HEK293 (cell line): ENCODE data around the gene PTPN4.

Source experiments
- CTCF ChIA-PET: fragments of 350-600 bp; formaldehyde crosslinking; extraction: SDS; loops from one replicate; lab custom pipeline; 2021; ENCODE audit warnings: antibody characterized with exemption; lab: Yijun Ruan, JAX
- POLR2A ChIA-PET: fragments of 300-600 bp; formaldehyde crosslinking; extraction: SDS; loops from one replicate; lab custom pipeline; 2020; ENCODE audit warnings: antibody characterized with exemption, inconsistent platforms; lab: Yijun Ruan, JAX
- H3K27ac ChIP-seq: fragments of 200-500 bp; sonication (Bioruptor generic); 2 replicates; pipeline ENCODE4 v1.5.1; 2014; ENCODE audit warnings: low read depth, low read length, control low read depth, inconsistent platforms; ENCODE audit errors: extremely low read depth
- H3K36me3 ChIP-seq, 2 experiments: fragments of 200-500 bp in 1 of 2; sonication (Bioruptor generic) in 1 of 2; 1 replicate in 1 of 2; 2 replicates in 1 of 2; pipeline ENCODE4 v1.5.1; 2014 to 2017; ENCODE audit warnings: inconsistent platforms in 2 of 2, low read length in 2 of 2; ENCODE audit not compliant: control insufficient read depth in 2 of 2, insufficient read depth in 1 of 2
- H3K4me1 ChIP-seq: fragments of 200-500 bp; sonication (Bioruptor generic); 2 replicates; pipeline ENCODE4 v1.5.1; 2014; ENCODE audit warnings: mild to moderate bottlenecking, low read length, inconsistent platforms; ENCODE audit not compliant: control insufficient read depth, insufficient read depth
- H3K4me3 ChIP-seq: 2 replicates; pipeline ENCODE4 v1.5.1; 2011; ENCODE audit warnings: low read depth, mild to moderate bottlenecking, control low read depth, low read length, moderate library complexity
- H3K9me3 ChIP-seq: fragments of 200-500 bp; sonication (Bioruptor generic); 2 replicates; pipeline ENCODE4 v1.5.1; 2014; ENCODE audit warnings: low read depth, low read length, inconsistent platforms; ENCODE audit not compliant: control insufficient read depth, insufficient read depth
- BCL11B ChIP-seq: fragments of 450-650 bp; formaldehyde crosslinking; IDR thresholded peaks from 2 replicates; pipeline ENCODE4 v1.5.1; 2016; ENCODE audit warnings: low read depth, missing biosample characterization, missing genetic modification characterization
- BCL6B ChIP-seq: fragments of 450-650 bp; formaldehyde crosslinking; IDR thresholded peaks from 2 replicates; pipeline ENCODE4 v1.5.1; 2017; ENCODE audit warnings: missing biosample characterization, missing genetic modification characterization
- ELK4 ChIP-seq: IDR thresholded peaks from 2 replicates; pipeline ENCODE4 v1.6.1; 2011; ENCODE audit warnings: mild to moderate bottlenecking, low read depth, low read length, borderline replicate concordance
- FEZF1 ChIP-seq: fragments of 450-650 bp; formaldehyde crosslinking; IDR thresholded peaks from 2 replicates; pipeline ENCODE4 v1.5.1; 2016; ENCODE audit warnings: missing biosample characterization, missing genetic modification characterization
- HOXC10 ChIP-seq: sonication (generic); formaldehyde crosslinking; IDR thresholded peaks from 2 replicates; pipeline ENCODE4 v1.8.1; 2023; ENCODE audit warnings: mild to moderate bottlenecking, missing genetic modification reagents
- KLF7 ChIP-seq: fragments of 450-650 bp; formaldehyde crosslinking; IDR thresholded peaks from 2 replicates; pipeline ENCODE4 v1.5.1; 2016; ENCODE audit warnings: missing biosample characterization, missing genetic modification characterization, borderline replicate concordance
- OVOL3 ChIP-seq: fragments of 450-650 bp; formaldehyde crosslinking; IDR thresholded peaks from 2 replicates; pipeline ENCODE4 v1.5.1; 2016; ENCODE audit warnings: missing biosample characterization, missing genetic modification characterization
- SCRT1 ChIP-seq: fragments of 450-650 bp; formaldehyde crosslinking; IDR thresholded peaks from 2 replicates; pipeline ENCODE4 v1.5.1; 2016; ENCODE audit warnings: missing biosample characterization, missing genetic modification characterization, borderline replicate concordance
- WT1 ChIP-seq: fragments of 450-650 bp; formaldehyde crosslinking; IDR thresholded peaks from 2 replicates; pipeline ENCODE4 v1.5.1; 2016; ENCODE audit warnings: missing biosample characterization, missing genetic modification characterization
- ZFP37 ChIP-seq: fragments of 450-650 bp; formaldehyde crosslinking; IDR thresholded peaks from 2 replicates; pipeline ENCODE4 v1.5.1; 2016; ENCODE audit warnings: missing biosample characterization, missing genetic modification characterization
- ZIC2 ChIP-seq: fragments of 450-650 bp; formaldehyde crosslinking; IDR thresholded peaks from 2 replicates; pipeline ENCODE4 v1.5.1; 2016; ENCODE audit warnings: missing biosample characterization, missing genetic modification characterization
- ZNF114 ChIP-seq: fragments of 450-650 bp; formaldehyde crosslinking; IDR thresholded peaks from 2 replicates; pipeline ENCODE4 v1.5.0; 2017; ENCODE audit warnings: missing biosample characterization, missing genetic modification characterization
- ZNF140 ChIP-seq: fragments of 450-650 bp; formaldehyde crosslinking; IDR thresholded peaks from 2 replicates; pipeline ENCODE4 v1.5.1; 2016; ENCODE audit warnings: missing biosample characterization, missing genetic modification characterization
- ZNF169 ChIP-seq: fragments of 450-650 bp; formaldehyde crosslinking; IDR thresholded peaks from 2 replicates; pipeline ENCODE4 v1.5.1; 2016; ENCODE audit warnings: missing biosample characterization, missing genetic modification characterization
- ZNF223 ChIP-seq: fragments of 450-650 bp; formaldehyde crosslinking; IDR thresholded peaks from 2 replicates; pipeline ENCODE4 v1.5.1; 2016; ENCODE audit warnings: missing biosample characterization, missing genetic modification characterization
- ZNF280C ChIP-seq: fragments of 450-650 bp; formaldehyde crosslinking; IDR thresholded peaks from 2 replicates; pipeline ENCODE4 v1.5.1; 2016; ENCODE audit warnings: missing biosample characterization, missing genetic modification characterization
- ZNF292 ChIP-seq: fragments of 450-650 bp; formaldehyde crosslinking; IDR thresholded peaks from 2 replicates; pipeline ENCODE4 v1.5.1; 2016; ENCODE audit warnings: low read depth, missing biosample characterization, missing genetic modification characterization, borderline replicate concordance
- ZNF341 ChIP-seq: fragments of 450-650 bp; formaldehyde crosslinking; IDR thresholded peaks from 2 replicates; pipeline ENCODE4; 2016; ENCODE audit warnings: low read depth, missing biosample characterization, missing genetic modification characterization
- ZNF354C ChIP-seq: fragments of 450-650 bp; formaldehyde crosslinking; IDR thresholded peaks from 2 replicates; pipeline ENCODE4 v1.5.1; 2016; ENCODE audit warnings: missing biosample characterization, missing genetic modification characterization, low read depth, borderline replicate concordance
- ZNF501 ChIP-seq: fragments of 450-650 bp; formaldehyde crosslinking; IDR thresholded peaks from 2 replicates; pipeline ENCODE4 v1.5.1; 2016; ENCODE audit warnings: missing biosample characterization, missing genetic modification characterization
- ZNF548 ChIP-seq: fragments of 450-650 bp; formaldehyde crosslinking; IDR thresholded peaks from 2 replicates; pipeline ENCODE4 v1.5.1; 2016; ENCODE audit warnings: missing biosample characterization, missing genetic modification characterization
- ZNF600 ChIP-seq: fragments of 450-650 bp; formaldehyde crosslinking; IDR thresholded peaks from 2 replicates; pipeline ENCODE4 v1.5.1; 2016; ENCODE audit warnings: missing biosample characterization, missing genetic modification characterization
- ZXDB ChIP-seq: fragments of 450-650 bp; formaldehyde crosslinking; IDR thresholded peaks from 2 replicates; pipeline ENCODE4 v1.5.1; 2016; ENCODE audit warnings: missing biosample characterization, missing genetic modification characterization
- TF ChIP-seq, protein P1 (sequence below): sonication (generic); formaldehyde crosslinking; IDR thresholded peaks from 2 replicates; pipeline ENCODE4 v1.8.1; 2022; ENCODE audit warnings: mild to moderate bottlenecking, moderate library complexity, missing genetic modification reagents
- TF ChIP-seq, protein P2 (sequence below): fragments of 450-650 bp; IDR thresholded peaks from 2 replicates; pipeline ENCODE4 v1.5.1; 2018; ENCODE audit warnings: missing biosample characterization, mild to moderate bottlenecking, missing genetic modification characterization
- TF ChIP-seq, protein P3 (sequence below): fragments of 450-650 bp; formaldehyde crosslinking; IDR thresholded peaks from 2 replicates; pipeline ENCODE4 v1.5.1; 2016; ENCODE audit warnings: missing biosample characterization, missing genetic modification characterization

PTPN4 gene

DNA sequence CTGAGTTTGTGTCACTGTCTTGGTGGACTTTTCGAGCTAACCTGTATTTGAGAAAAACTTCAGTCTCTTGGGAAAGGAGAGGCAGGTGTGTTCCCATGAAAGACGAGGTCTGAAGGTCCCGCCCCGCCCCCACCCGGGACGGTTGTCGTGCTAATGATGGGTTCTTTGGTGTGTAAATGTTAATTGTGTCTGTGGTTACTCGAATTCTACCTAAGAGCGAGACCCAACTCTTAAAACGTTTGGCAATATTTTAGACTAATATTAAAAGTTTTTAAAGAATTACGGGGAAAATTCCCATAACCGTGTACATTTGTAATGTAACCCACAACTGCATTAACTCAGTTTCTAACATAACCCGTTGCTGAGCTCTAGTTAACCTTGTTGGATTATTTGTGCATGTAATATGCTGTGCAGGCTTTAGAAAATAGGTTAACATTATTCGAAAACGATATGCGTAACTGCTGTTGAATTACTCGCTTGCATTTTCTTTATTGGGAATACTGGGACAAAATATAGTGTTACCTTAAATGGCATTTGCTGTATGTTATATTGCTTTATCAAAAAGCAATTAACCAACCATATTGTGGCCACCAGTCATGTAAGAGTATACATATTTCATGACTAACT is 254.0 kb downstream of the PTPN4 start:
- no peaks in the 10 kb centered on the region for H3K36me3 ChIP-seq
- TF ChIP-seq KLF7 (tag by site-specific recombination), result no peak
- TF ChIP-seq ZIC2 (tag by site-specific recombination), result no peak
- no peak for TF ChIP-seq OVOL3 (tag by site-specific recombination)
- no peak for TF ChIP-seq WT1
- TF ChIP-seq ZNF280C (tag by site-specific recombination), result no peak
- no peak for TF ChIP-seq ZFP37 (tag by site-specific recombination)
- no peak for TF ChIP-seq HOXC10 (CRISPR knock-in tag)
- TF ChIP-seq ZNF223, result no peak
- TF ChIP-seq, protein P1, sequence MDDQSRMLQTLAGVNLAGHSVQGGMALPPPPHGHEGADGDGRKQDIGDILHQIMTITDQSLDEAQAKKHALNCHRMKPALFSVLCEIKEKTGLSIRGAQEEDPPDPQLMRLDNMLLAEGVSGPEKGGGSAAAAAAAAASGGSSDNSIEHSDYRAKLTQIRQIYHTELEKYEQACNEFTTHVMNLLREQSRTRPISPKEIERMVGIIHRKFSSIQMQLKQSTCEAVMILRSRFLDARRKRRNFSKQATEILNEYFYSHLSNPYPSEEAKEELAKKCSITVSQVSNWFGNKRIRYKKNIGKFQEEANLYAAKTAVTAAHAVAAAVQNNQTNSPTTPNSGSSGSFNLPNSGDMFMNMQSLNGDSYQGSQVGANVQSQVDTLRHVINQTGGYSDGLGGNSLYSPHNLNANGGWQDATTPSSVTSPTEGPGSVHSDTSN (CRISPR knock-in tag), result no peak
- TF ChIP-seq ELK4, result no peak
- TF ChIP-seq ZNF548 (tag by site-specific recombination), result no peak
- TF ChIP-seq ZNF169, result no peak
- no peak for TF ChIP-seq SCRT1
- TF ChIP-seq ZNF501 (tag by site-specific recombination), result no peak
- no peak for TF ChIP-seq FEZF1 (tag by site-specific recombination)
- TF ChIP-seq ZNF114 (tag by site-specific recombination), result no peak
- no peak for TF ChIP-seq ZNF600
- TF ChIP-seq, protein P2, sequence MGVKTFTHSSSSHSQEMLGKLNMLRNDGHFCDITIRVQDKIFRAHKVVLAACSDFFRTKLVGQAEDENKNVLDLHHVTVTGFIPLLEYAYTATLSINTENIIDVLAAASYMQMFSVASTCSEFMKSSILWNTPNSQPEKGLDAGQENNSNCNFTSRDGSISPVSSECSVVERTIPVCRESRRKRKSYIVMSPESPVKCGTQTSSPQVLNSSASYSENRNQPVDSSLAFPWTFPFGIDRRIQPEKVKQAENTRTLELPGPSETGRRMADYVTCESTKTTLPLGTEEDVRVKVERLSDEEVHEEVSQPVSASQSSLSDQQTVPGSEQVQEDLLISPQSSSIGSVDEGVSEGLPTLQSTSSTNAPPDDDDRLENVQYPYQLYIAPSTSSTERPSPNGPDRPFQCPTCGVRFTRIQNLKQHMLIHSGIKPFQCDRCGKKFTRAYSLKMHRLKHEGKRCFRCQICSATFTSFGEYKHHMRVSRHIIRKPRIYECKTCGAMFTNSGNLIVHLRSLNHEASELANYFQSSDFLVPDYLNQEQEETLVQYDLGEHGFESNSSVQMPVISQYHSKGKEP (tag by site-specific recombination), result no peak
- TF ChIP-seq ZNF354C, result no peak
- TF ChIP-seq, all 188 proteins: peak for 0
- peak overlapping the region; percentile 81 for H3K4me3 ChIP-seq
- POLR2A ChIA-PET, result interaction anchor here (1.2 to 1.9 kb wide), 3 partner anchors 14 to 254 kb away, joined by 3 to 8 read pairs (median 7); partner anchors contain the start of gene PTPN4
- H3K9me3 ChIP-seq, result no peaks in the 10 kb centered on the region
- H3K27ac ChIP-seq, result peak overlapping the region; percentile 78
- CTCF ChIA-PET, result interaction anchor here (0.6 to 0.7 kb wide), 3 partner anchors 16 to 273 kb away, joined by 3 read pairs; no protein-coding TSS in a partner anchor
- H3K4me1 ChIP-seq, result no peaks in the 10 kb centered on the region

DNA sequence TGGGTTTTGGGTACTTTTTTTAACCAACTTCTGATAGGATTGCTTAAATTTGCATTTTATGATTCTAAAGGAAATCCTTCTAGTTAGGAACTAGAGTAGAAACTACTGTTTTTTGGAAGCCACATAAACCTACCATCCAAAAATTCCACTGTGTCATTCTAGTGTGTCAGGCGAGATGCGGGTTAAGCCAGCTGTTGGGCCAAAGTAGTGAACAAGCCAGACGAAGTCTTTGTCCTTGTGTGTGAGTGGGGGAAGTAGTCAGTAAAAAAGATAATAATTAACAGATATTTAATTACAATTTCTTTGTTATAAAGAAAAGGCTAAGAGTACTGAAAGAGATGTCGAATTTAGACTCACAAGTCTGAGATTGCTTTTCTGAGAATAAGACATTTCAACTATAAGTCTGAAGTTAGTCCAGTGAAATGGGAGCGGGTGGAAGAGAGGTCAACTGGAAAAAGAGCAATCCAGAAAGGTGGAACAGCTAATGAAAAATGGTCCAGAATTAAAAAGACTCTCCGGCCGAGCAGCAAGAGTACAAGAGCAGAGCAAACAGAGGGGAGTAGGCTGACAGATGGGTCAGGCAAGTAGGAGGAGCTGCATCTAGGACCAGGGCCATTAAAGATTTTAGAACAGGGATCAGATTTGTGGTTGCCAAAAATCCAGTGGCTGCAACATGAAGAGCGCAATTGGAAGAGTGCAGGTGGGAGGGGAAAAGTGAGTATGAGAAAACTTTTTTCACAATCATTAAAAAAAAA is 254.7 kb downstream of the PTPN4 start:
- no peaks in the 10 kb centered on the region for H3K36me3 ChIP-seq
- H3K27ac ChIP-seq, result no peak overlapping the region
- ChIA-PET CTCF (interaction anchor here (0.6 kb wide), 2 partner anchors 15 to 274 kb away, joined by 3 read pairs; no protein-coding TSS in a partner anchor), POLR2A (no interaction called here)
- H3K4me3 ChIP-seq, result peak overlapping the region; percentile 81
- no peaks in the 10 kb centered on the region for H3K9me3 ChIP-seq
- no peaks in the 10 kb centered on the region for H3K4me1 ChIP-seq
- TF ChIP-seq ZXDB (tag by site-specific recombination) (no peak), ZNF341 (tag by site-specific recombination) (peak; percentile 62; the same call in 1 of the 2 replicates), FEZF1 (tag by site-specific recombination) (peak; percentile 15; the same call in 1 of the 2 replicates), ZNF292 (tag by site-specific recombination) (no peak), BCL11B (tag by site-specific recombination) (no peak), ZNF140 (no peak), BCL6B (tag by site-specific recombination) (no peak)
- TF ChIP-seq, protein P3, sequence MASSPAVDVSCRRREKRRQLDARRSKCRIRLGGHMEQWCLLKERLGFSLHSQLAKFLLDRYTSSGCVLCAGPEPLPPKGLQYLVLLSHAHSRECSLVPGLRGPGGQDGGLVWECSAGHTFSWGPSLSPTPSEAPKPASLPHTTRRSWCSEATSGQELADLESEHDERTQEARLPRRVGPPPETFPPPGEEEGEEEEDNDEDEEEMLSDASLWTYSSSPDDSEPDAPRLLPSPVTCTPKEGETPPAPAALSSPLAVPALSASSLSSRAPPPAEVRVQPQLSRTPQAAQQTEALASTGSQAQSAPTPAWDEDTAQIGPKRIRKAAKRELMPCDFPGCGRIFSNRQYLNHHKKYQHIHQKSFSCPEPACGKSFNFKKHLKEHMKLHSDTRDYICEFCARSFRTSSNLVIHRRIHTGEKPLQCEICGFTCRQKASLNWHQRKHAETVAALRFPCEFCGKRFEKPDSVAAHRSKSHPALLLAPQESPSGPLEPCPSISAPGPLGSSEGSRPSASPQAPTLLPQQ (tag by site-specific recombination), result no peak
